Fibroblast of skin of right biceps (primary cell): Measurements from ENCODE around the gene CCN5.
"Not testable (repeated sequence)": the region's sequence is repeated elsewhere in the genome, so short reads cannot be mapped to it uniquely, and the experiment has no call there.

Experiments used
- DNase-seq: peaks from one replicate; pipeline ENCODE4 v3.0.0-alpha.2; 2013

Gene CCN5

GRCh38 chr20:44762466-44763140 is 47.4 kb downstream of the CCN5 start:
- DNase-seq: no peak

GRCh38 chr20:44763798-44764197 is 48.6 kb downstream of the CCN5 start:
- DNase-seq: not testable (repeated sequence)

- no peak for DNase-seq
Measured at GRCh38 chr20:44765091-44765490, 49.9 kb downstream of the CCN5 start.

- no peak for DNase-seq
Measured at GRCh38 chr20:44765701-44766347, 50.7 kb downstream of the CCN5 start.

- no peak for DNase-seq
Measured at GRCh38 chr20:44768256-44768655, 53.1 kb downstream of the CCN5 start.

GRCh38 chr20:44768854-44769480 is 53.8 kb downstream of the CCN5 start:
- DNase-seq: no peak

- DNase-seq: no peak
Measured at GRCh38 chr20:44769481-44769863, 54.3 kb downstream of the CCN5 start.

GRCh38 chr20:44770484-44771171 is 55.5 kb downstream of the CCN5 start:
- DNase-seq: no peak

- DNase-seq: no peak
Measured at GRCh38 chr20:44771172-44771535, 56.0 kb downstream of the CCN5 start.

GRCh38 chr20:44772636-44773035 is 57.5 kb downstream of the CCN5 start:
- no peak for DNase-seq

GRCh38 chr20:44773070-44773829 is 58.1 kb downstream of the CCN5 start:
- DNase-seq: no peak

GRCh38 chr20:44776980-44777379 is 61.8 kb downstream of the CCN5 start:
- DNase-seq: peak; percentile 30
